Stimulated activated CD8-positive, alpha-beta memory T cell treated with anti-CD3 and anti-CD28 coated beads, Interleukin-15, amount 100 ng/mL, for 48 hours (primary cell): Measurements from ENCODE around the gene ITPR1.

Experiments
- DNase-seq, 2 donors: peaks; one replicate each; pipeline ENCODE4 v3.0.0-alpha.2; 2020; ENCODE audit warnings: low read depth in 2 of 2

Gene ITPR1

DNA sequence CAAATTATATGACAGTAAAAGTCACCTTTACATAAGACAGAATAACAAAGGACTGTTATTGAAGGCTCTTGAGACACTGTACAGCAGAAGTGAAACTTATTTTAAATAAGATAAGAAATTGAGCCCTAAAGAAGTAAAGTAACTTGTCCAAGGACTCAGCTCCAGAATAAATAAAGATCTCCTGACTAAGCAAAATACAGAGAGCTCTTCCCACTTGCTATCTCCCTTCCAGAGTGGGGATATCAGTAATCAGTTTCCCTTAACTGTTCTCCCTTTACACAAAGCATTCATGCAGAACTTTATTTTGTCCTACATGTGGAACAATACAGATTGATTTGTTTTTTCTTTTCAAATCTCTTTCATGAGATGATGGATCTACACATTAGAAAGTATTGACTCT is 356.6 kb downstream of the ITPR1 start:
- DNase-seq = no peak

DNA sequence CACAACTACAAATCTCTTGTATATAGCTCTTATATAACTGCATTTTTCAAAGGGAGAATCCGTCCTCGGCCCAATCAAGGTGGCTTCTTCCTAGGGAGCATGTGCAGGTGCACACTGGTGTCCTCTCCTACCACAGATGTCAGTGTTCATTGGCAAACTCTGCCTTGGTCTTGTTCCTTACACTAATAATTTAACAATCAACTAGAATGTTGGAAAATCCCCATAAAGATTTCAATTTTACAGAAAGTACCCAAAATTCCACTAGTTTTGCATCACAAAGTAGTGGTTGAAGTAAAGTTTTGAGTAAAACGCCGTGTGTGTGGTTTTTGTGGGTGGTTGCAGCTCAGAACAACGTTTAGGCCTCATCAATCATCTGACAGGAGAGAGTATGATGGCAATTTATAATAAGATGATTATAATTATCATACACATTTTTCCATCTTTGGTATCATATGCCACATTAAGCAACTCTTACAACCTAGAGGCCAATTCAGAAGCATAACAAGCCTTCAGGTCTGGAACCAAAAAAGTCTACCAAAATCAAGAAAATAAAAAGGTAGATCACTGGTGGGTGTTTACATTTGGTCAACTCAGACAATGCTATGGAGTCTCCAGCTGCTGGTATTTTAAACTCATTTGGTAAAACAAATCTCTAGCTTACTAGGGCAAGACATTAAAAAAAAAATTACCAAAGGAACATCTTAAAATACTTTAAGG is 357.2 kb downstream of the ITPR1 start:
- DNase-seq = peak; percentile 42 to 46

DNA sequence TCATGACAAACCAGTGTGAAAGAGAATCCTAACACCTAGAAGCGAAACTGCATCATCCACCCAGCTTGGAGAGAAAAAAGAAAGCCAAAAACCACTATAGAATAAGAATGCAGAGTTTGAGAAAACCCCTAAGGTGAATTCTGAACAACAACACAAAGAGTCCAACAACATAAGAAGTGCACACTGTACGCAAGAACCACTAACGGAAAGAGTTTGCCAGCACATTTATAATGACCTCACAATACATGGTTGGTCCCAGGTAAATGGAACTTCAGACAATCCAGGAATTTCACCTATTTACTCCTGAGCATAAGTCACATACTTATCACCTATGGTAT is 357.7 kb downstream of the ITPR1 start:
- no peak for DNase-seq

DNA sequence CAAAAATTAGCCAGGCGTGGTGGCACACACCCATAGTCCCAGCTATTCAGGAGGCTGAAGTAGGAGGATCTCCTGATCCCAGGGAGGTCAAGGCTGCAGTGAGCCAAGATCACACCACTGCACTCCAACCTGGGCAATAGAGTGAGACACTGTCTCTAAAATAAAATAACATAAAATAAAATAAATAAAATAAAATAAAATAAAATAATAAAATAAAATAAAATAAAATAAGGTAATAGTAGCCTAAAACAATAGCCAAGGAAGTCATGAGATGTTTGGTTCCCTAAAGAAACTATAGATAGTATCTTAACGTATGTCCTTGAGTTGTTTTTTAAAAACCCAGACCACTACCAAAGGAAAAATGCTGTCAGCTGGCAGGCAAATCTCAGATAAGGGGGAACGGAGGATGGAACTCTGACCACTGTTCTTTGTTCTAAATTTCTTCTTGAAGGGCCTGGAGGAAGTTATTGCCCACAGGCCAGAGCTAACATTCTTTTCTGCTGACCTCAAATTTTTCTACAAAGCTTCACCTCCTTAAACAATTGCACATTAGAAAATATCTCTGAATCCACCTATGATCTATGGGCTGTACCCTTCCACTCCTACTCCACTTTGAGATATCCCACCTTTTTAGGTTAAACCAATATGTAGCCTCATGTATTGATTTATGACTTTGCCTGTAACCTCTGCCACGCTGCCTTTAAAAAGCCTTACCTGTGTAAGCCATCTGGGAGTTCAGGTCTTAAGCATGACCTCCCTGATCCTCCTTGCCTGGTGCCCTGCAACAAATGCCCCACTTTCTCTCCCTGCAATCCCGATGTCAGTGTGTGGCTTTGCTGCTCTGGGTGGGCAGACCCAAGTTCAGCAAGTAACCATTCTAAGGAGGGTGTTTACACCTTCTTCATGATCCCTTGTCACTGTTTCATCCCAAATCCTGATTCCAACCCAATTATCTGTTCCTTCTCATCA is 359.9 kb downstream of the ITPR1 start:
- no peak for DNase-seq

DNA sequence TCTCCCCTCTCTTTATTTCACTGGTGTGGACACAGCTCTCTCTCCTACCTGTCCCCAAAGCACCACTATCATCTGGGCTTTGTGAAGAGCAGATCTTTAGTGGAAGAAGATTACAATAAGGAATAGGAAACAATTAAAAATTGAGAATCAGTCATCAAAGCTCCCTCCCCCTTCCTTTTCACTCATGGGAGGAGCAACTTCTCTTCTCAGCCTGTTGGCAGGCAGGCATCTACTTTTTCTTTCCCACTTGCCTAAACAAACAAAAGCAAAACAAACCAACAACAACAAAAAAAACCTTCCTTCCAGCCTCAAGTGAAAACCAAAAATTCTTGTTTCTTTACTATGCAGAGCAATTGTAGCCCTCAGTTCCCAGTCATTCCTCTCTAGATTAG is 360.6 kb downstream of the ITPR1 start:
- no peak for DNase-seq

DNA sequence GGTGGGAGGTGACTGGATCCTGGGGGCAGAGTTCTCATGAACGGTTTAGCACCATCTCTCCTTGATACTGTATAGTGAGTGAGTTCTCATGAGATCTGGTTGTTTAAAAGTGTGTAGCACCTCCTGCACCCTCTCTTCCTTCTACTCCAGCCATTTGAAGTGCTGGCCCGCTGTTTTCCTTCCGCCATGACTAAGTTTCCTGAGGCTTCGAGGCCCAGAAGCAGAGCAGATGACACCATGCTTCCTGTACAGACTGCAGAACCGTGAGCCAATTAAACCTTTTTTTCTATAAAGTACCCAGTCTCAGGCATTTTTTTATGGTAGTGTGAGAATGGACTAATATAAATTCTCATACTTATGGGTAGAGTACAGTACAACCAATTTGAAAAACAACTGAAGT is 362.5 kb downstream of the ITPR1 start:
- DNase-seq = no peak

DNA sequence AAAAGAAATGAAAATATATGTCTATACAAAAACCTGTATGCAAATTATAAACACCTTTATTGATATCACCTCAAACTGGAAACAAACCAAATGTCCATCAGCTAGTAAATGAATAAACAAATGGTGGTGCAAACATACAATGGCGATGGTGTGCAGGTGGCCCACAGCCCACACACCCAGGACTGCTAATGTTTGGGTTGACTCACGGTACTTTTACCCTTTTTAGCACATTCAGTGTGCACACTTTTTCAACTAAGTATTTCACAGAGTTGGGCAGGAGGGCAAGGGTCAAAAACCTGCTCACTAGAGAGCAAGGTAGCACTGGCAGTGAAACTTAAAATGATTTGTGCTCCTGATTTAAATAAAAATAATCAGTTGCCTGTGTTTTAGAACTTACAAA is 363.0 kb downstream of the ITPR1 start:
- no peak for DNase-seq

DNA sequence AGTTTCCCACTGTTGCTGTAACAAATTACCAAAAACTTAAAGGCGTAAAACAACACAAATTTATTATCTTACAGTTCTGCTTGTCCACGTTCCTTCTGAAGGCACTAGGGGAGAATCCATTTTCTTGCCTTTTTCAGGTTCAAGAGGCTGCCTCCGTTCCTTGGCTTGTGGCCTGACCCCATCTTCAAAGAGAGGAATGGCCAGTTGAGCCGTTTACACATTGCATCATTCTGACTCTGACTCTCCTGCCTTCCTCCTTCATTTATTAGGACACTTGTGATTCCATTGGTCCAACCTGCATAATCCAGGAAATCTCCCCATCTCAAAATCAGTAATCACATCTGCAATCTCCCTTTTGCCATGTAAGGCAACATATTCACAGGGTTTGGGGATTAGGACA is 363.4 kb downstream of the ITPR1 start:
- no peak for DNase-seq

DNA sequence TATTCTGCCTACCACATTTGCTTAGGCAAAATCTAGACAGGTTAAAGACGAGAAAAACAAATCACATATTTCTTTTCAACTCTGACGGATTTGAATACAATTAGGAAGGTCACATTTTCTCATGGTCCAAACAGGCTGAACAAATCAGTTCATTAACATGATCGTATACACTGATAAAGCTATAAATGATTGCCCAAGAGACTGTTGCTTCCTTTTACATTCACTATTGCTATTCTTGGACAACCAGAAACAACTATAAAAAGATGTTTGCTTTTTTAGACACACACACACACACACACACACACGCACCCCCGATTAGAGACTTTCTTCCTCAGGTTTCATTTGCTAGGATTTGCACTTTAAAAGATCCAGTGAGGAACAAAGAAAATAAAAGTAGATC is 363.8 kb downstream of the ITPR1 start:
- DNase-seq = no peak

DNA sequence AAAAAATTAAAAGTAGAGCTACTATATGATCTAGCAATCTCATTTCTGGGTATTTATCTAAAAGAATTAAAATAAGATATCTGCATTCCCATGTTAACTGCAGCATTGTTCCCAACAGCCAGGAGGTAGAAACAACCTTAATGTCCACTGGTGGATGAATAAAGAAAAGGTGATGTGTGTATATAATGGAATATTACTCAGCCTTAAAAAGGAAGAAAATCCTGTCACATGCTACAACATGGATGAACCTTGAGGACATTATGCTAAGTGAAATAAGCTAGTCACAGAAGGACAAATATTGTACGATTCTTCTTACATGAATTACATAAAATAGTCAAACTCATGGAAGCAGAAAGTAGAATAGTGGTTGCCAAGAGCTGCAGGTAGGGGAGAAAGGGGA is 366.6 kb downstream of the ITPR1 start:
- no peak for DNase-seq

DNA sequence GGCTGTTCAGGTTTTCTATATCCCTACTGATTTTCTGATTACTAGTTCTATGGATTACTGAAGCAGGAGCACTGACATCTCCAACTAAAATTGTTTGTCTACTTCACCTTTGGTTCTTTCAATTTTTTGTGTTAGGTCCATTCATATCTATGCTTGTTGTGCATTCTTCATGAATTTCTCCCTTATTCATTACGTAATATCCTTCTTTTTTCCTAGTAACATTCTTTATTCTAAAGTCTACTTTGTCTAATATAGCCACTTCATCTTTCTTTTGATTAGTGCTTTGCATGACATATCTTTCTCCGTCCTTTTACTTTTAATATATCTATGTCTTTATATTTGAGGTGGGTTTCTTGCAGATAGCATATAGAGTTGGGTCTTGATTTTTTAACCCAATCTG is 369.8 kb downstream of the ITPR1 start:
- no peak for DNase-seq

DNA sequence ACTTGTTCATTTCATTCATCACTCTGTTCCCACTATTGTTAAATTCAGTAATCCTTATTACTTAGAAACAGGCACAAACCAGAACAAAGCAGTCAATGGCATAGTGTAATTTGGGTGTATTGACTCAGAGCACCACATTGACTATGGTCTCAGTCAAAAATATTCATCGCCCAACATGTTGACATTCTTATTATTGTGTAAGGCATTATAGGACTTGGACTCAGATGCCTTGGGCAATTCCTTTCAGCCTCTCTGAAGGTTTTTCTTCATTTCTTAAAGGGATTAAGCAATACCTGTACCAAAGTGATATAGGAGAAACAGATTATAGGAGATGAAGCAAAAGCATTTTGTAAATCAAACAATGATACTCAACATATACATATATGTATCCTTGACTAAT is 371.4 kb downstream of the ITPR1 start:
- DNase-seq = no peak

DNA sequence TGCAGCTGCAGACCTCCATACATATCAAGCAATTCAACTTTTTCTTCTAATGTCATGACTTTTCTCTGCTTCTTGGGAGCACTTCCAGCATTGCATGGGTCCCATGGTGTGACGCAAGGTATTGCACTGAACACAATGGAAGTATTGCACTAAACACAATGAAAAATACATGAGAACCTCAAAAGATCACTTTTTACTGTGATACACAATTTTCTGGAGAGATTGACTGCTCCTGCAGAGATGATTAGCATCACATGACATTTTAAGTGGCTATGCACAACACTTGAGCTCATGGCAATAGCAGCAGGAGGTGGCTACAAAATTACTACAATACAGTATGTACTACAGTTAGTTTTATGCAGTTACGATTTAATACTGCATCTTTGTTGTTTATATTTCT is 372.6 kb downstream of the ITPR1 start:
- no peak for DNase-seq

DNA sequence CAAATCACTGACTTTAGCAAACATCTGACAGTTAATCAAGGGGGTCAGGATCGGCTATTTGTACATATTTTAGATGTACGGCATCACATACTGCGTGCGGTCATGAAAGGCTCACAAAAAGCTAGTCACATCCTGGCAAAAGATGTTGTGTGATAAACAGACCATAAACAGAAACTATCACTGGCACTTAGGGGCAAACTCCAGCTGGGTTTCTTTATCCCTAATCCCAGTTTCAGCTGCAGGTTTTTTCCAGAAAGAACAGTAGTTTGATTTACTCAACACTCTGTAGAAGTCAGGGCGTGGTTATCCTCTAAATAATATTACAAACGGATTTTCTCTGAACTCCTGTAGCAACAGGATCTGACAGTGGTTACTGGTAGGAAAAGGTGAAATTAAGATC is 373.7 kb downstream of the ITPR1 start:
- no peak for DNase-seq

DNA sequence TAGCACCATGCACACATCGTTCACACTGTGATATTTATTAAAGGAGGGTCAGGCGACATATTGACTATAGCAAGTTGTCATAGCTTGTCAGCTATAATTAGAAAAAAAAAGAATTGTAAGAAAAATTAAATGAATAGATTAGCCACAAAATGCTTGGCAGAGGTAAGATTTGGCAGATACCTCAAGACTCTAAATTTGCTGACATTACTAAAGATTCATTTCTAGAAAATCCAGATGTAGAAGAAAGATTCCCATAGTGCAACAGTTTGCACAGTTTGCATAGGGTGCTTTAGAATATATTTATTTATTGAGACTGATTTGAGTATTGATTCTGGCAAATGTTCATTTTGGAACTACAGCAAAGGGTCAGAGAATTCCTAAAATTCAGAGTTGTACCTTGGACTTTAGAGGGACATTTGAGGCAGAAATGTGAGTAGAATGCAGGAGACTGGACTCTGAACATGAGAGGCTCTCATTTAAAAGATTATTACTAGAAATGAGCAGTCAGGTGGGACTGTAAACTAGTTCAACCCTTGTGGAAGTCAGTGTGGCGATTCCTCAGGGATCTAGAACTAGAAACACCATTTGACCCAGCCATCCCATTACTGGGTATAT is 384.1 kb downstream of the ITPR1 start:
- no peak for DNase-seq

DNA sequence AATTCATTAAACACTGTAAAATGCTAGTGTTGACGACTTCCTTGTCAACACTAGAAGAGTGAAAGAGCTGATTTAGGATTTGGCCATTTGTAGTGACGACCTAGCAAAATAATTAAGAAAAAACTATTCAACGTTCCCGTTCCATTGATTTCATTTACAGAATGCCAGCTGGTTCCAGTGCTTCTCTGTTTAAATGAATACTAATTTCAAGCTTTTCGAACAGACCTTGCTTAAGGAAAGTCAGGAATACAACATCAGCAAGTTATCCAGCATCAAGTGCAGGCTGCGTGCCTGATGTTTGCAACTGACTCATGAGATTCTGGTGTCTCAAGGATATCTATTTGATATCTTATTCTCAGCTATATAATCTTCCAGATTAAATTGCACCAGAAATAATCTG is 387.7 kb downstream of the ITPR1 start:
- no peak for DNase-seq

DNA sequence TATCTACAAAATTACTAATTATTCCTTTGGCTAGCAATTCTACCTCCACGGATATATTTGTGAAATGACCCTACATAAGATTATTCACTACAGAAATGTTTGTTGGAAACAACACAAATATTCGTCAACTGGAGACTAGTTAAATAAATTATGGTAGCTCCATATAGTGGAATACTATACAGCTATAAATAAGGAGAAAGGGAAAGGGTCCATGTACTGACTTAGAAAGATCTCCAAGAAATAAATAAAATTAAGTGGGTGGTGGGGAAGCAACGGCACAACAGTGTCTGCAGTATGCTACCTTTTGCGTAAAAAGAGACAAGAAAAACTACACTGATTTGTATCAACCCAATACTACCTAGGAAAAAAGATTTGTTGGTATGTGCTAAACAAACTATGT is 389.4 kb downstream of the ITPR1 start:
- no peak for DNase-seq

DNA sequence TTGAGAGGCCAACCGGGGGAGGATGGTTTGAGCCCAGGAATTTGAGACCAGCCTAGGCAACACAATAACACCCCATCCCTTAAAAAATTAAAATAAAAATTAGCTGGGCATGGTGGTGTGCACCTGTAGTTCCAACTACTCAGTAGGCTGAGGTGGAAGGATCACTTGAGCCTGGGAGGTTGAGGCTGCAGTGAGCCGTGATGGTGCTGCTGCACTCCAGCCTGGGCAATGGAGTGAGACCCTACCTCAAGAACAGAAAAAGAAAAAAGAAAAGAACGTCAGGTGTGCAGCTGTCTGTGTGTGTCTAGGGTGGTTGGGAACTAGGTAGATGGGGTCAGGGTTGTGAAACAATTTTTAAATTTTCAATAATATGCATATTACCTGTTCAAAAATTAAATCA is 389.9 kb downstream of the ITPR1 start:
- no peak for DNase-seq

DNA sequence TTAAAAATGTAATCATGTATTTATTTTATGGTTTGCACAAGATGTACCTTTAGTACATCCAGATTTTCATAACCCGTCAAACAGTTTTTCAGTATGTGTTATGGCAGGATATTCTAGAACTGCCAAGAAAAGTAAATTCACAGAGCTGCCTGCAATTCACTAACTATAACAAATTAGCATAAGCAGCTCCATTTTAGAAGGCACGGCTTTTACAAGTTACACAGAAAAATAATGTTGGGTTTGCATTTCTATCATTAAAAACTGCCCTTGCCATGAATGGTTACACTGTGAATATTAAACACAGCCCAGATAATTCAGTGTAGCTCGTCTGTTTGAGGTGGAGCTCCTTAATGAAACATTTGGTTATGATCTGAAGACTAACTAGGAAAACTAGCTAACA is 391.7 kb downstream of the ITPR1 start:
- DNase-seq = no peak

DNA sequence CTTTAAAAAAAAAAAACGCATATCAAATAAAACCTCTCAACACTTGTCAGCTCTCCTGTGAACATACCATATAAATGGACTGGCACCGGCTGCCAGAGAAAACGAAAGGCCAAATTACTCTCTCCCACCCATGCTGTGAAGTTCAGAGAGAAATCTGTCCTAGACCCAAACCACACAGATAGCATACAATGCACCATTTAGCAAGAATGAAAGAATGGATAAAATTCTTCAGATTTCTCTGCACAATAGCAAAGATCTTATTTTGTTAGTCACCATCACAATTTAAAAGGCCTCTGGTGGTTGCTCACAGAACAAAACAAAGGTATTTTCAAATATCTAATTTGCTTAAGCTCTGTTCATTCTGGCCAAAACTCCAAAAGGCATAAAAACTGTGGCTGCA is 392.2 kb downstream of the ITPR1 start:
- no peak for DNase-seq

DNA sequence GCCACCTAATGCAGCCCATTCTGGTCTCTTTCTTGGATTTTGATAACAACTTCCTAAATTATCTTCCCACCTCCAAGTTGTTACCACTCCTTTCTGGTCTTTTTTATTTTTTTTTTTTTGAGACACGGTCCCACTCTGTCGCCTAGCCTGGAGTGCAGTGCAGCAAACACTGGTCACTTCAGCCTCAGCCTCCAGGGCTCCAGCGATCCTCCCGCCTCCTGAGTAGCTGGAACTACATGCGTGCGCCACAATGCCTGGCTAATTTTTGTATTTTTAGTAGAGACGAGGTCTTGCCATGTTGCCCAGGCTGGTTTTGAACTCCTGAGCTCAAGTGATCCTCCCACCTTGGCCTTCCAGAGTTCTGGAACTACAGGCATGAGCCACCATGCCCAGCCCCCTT is 393.3 kb downstream of the ITPR1 start:
- DNase-seq = no peak

DNA sequence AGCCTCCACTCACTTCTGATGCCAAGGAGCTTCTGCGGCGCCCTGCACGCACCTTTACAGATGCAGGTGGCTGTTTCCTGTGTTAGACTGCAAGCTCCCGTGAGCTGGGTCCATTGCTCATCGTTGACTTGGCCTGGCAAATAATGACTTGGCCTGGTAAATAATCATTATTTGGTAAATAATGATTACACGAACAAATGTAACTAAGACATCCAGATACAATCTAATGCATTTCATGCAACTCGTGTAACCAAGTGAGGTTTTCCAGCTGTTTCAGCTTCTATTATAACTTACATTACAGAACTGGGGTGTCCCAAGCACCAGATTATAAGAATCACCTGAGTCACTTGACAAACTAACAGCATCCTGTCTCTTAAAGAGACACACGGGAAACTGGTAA is 394.0 kb downstream of the ITPR1 start:
- no peak for DNase-seq
